IMR-90 (cell line): Measurements from ENCODE around the gene NME7. TPM values are rescaled to one million over a fixed set of nuclear protein-coding genes. Genes with fewer than 3 reads are reported as not detected.

Experiments
- ATAC-seq: fragments of 200-7000 bp; cut with Tn5 transposase; 2 replicates; pipeline ENCODE4 v1.9.1; 2020; ENCODE audit warnings: low read depth, mild to moderate bottlenecking, moderate library complexity
- BruUV-seq: library from RNA; stranded (reverse); fragments of 400-500 nt; replicated peaks from 2 replicates; lab custom pipeline; 2021; lab: Mats Ljungman, UMichigan
- CTCF ChIA-PET: fragments of 300-600 bp; formaldehyde crosslinking; extraction: SDS; loops from one replicate; lab custom pipeline; 2021; ENCODE audit warnings: antibody characterized with exemption; lab: Yijun Ruan, JAX
- POLR2A ChIA-PET: fragments of 300-600 bp; sonication (Branson Sonifier 250); formaldehyde crosslinking; loops from one replicate; lab custom pipeline; 2022; ENCODE audit warnings: antibody characterized with exemption; ENCODE audit not compliant: unreplicated experiment; lab: Charles Lee
- DNase-seq: peaks from one replicate; pipeline ENCODE4 v3.0.0; 2013
- H2AFZ ChIP-seq: replicated peaks from 2 replicates; pipeline ENCODE3; 2013; ENCODE audit warnings: low read length, mild to moderate bottlenecking; ENCODE audit not compliant: poor library complexity
- H2AK5ac ChIP-seq: 2 replicates; pipeline ENCODE4 v1.6.1; 2013; ENCODE audit warnings: low read depth, low read length, inconsistent platforms
- H2AK9ac ChIP-seq: replicated peaks from 2 replicates; pipeline ENCODE3; 2013; ENCODE audit warnings: mild to moderate bottlenecking, low read depth, low read length, moderate library complexity; ENCODE audit not compliant: poor library complexity
- H2BK120ac ChIP-seq: 2 replicates; pipeline ENCODE4 v1.6.1; 2013; ENCODE audit warnings: low read depth, low read length, inconsistent platforms
- H2BK15ac ChIP-seq: 3 replicates; pipeline ENCODE4 v1.6.1; 2013; ENCODE audit warnings: low read depth, low read length, inconsistent platforms
- H2BK20ac ChIP-seq: 2 replicates; pipeline ENCODE4 v1.6.1; 2013; ENCODE audit warnings: low read depth, mild to moderate bottlenecking, inconsistent platforms, low read length, moderate library complexity
- H2BK5ac ChIP-seq: 2 replicates; pipeline ENCODE4 v1.6.1; 2013; ENCODE audit warnings: mild to moderate bottlenecking, low read depth, low read length, inconsistent platforms; ENCODE audit not compliant: poor library complexity, severe bottlenecking
- H3K14ac ChIP-seq: replicated peaks from 2 replicates; pipeline ENCODE4 v1.6.1; 2013; ENCODE audit warnings: low read depth, low read length, inconsistent platforms
- H3K18ac ChIP-seq: 2 replicates; pipeline ENCODE4 v1.6.1; 2013; ENCODE audit warnings: low read depth, low read length, control low read depth
- H3K23ac ChIP-seq: 2 replicates; pipeline ENCODE4 v1.6.1; 2013; ENCODE audit warnings: low read depth, low read length, inconsistent platforms
- H3K27ac ChIP-seq: 2 replicates; pipeline ENCODE4 v1.5.1; 2013; ENCODE audit warnings: mild to moderate bottlenecking, control low read depth, low read length; ENCODE audit not compliant: insufficient read depth
- H3K27me3 ChIP-seq: 2 replicates; pipeline ENCODE4 v1.6.1; 2013; ENCODE audit warnings: low read length; ENCODE audit not compliant: control insufficient read depth, insufficient read depth
- H3K36me3 ChIP-seq: 2 replicates; pipeline ENCODE4 v1.6.1; 2013; ENCODE audit warnings: low read length, mixed read lengths; ENCODE audit not compliant: control insufficient read depth, insufficient read depth
- H3K4ac ChIP-seq: 2 replicates; pipeline ENCODE4 v1.6.1; 2013; ENCODE audit warnings: low read depth, low read length, inconsistent platforms
- H3K4me1 ChIP-seq: 2 replicates; pipeline ENCODE4 v1.6.1; 2013; ENCODE audit warnings: low read length, mixed read lengths; ENCODE audit not compliant: control insufficient read depth, insufficient read depth
- H3K4me2 ChIP-seq: 2 replicates; pipeline ENCODE4 v1.6.1; 2013; ENCODE audit warnings: low read depth, mild to moderate bottlenecking, control low read depth, low read length, moderate library complexity
- H3K4me3 ChIP-seq: 2 replicates; pipeline ENCODE4 v1.5.1; 2013; ENCODE audit warnings: low read depth, mild to moderate bottlenecking, control low read depth, low read length, moderate library complexity; ENCODE audit not compliant: insufficient read depth
- H3K56ac ChIP-seq: 2 replicates; pipeline ENCODE4 v1.6.1; 2013; ENCODE audit warnings: low read length, inconsistent platforms; ENCODE audit not compliant: insufficient read depth; ENCODE audit errors: extremely low read depth
- H3K79me1 ChIP-seq, 2 experiments: 2 replicates each; pipeline ENCODE4 v1.6.1; 2013; ENCODE audit warnings: low read length in 2 of 2, inconsistent platforms in 1 of 2, low read depth in 1 of 2
- H3K9ac ChIP-seq: 2 replicates; pipeline ENCODE4 v1.6.1; 2013; ENCODE audit warnings: low read depth, low read length, control low read depth
- H3K9me1 ChIP-seq: 2 replicates; pipeline ENCODE4 v1.6.1; 2013; ENCODE audit warnings: low read length, inconsistent platforms; ENCODE audit not compliant: insufficient read depth
- H3K9me3 ChIP-seq: 2 replicates; pipeline ENCODE4 v1.6.1; 2013; ENCODE audit warnings: low read length; ENCODE audit not compliant: control insufficient read depth, insufficient read depth
- H4K20me1 ChIP-seq: 2 replicates; pipeline ENCODE4 v1.6.1; 2013; ENCODE audit warnings: low read length, inconsistent platforms; ENCODE audit not compliant: insufficient read depth
- H4K5ac ChIP-seq: 2 replicates; pipeline ENCODE4 v1.6.1; 2013; ENCODE audit warnings: mild to moderate bottlenecking, low read depth, low read length, control low read depth
- H4K8ac ChIP-seq, 2 experiments: 2 replicates each; pipeline ENCODE4 v1.6.1; 2013; ENCODE audit warnings: low read depth in 2 of 2, low read length in 2 of 2, control low read depth in 1 of 2, inconsistent platforms in 1 of 2
- H4K91ac ChIP-seq: 2 replicates; pipeline ENCODE4 v1.6.1; 2013; ENCODE audit warnings: low read depth, low read length, inconsistent platforms; ENCODE audit not compliant: insufficient read depth
- BHLHE40 ChIP-seq: fragments of 150-350 bp; IDR thresholded peaks from 2 replicates; pipeline ENCODE4 v1.6.1; 2016; ENCODE audit warnings: mild to moderate bottlenecking, low read depth, low read length
- CEBPB ChIP-seq: IDR thresholded peaks from 2 replicates; pipeline ENCODE4 v1.6.1; 2012; ENCODE audit warnings: low read depth, low read length, improper control_type of control experiment
- CHD1 ChIP-seq: IDR thresholded peaks from 2 replicates; pipeline ENCODE4 v1.6.1; 2012; ENCODE audit warnings: low read depth, low read length, improper control_type of control experiment
- ELK1 ChIP-seq: fragments of 150-350 bp; IDR thresholded peaks from 2 replicates; pipeline ENCODE4 v1.6.1; 2016; ENCODE audit warnings: low read depth, mild to moderate bottlenecking, low read length, moderate library complexity, borderline replicate concordance
- FOS ChIP-seq: fragments of 150-350 bp; IDR thresholded peaks from 2 replicates; pipeline ENCODE4 v1.6.1; 2016; ENCODE audit warnings: low read depth, low read length
- MAFK ChIP-seq: IDR thresholded peaks from 2 replicates; pipeline ENCODE4 v1.6.1; 2012; ENCODE audit warnings: low read depth, low read length, improper control_type of control experiment
- MAZ ChIP-seq: IDR thresholded peaks from 2 replicates; pipeline ENCODE4 v1.6.1; 2012; ENCODE audit warnings: low read depth, mild to moderate bottlenecking, low read length, improper control_type of control experiment, moderate library complexity, borderline replicate concordance
- MXI1 ChIP-seq: IDR thresholded peaks from 2 replicates; pipeline ENCODE4 v1.6.1; 2012; ENCODE audit warnings: low read depth, mild to moderate bottlenecking, low read length, moderate library complexity, borderline replicate concordance
- NFE2L2 ChIP-seq: fragments of 150-350 bp; IDR thresholded peaks from 2 replicates; pipeline ENCODE4 v1.6.1; 2016; ENCODE audit warnings: low read depth, mild to moderate bottlenecking, low read length
- POLR2A ChIP-seq: IDR thresholded peaks from 2 replicates; pipeline ENCODE4 v1.6.1; 2012; ENCODE audit warnings: mild to moderate bottlenecking, low read depth, low read length
- RAD21 ChIP-seq: IDR thresholded peaks from 2 replicates; pipeline ENCODE4 v1.6.1; 2012; ENCODE audit warnings: low read length, improper control_type of control experiment
- RCOR1 ChIP-seq: IDR thresholded peaks from 2 replicates; pipeline ENCODE4 v1.6.1; 2012; ENCODE audit warnings: mild to moderate bottlenecking, low read length, improper control_type of control experiment; ENCODE audit not compliant: insufficient replicate concordance
- RFX5 ChIP-seq: IDR thresholded peaks from 2 replicates; pipeline ENCODE4 v1.8.0; 2012; ENCODE audit warnings: low read depth, mild to moderate bottlenecking, low read length, moderate library complexity
- SMC3 ChIP-seq: fragments of 150-350 bp; IDR thresholded peaks from 2 replicates; pipeline ENCODE4 v1.6.1; 2016; ENCODE audit warnings: low read depth, mild to moderate bottlenecking, antibody characterized with exemption, low read length, moderate library complexity
- USF2 ChIP-seq: fragments of 150-350 bp; IDR thresholded peaks from 2 replicates; pipeline ENCODE4 v1.6.1; 2017; ENCODE audit warnings: mild to moderate bottlenecking, antibody characterized with exemption, low read length, low read depth
- WGBS, 2 experiments: methylation state at CpG; one replicate each; pipeline versions ENCODE4 v1.1.5 to v1.1.7; 2013; ENCODE audit warnings: missing lambda C conversion rate in 2 of 2; ENCODE audit not compliant: insufficient read length in 1 of 2; ENCODE audit errors: extremely low coverage in 2 of 2; 5-methylcytosine and 5-hydroxymethylcytosine counted together
- dilution Hi-C: fragments of 300-500 bp; cut with HindIII; formaldehyde crosslinking; loops from one replicate; pipeline ENCODE4 v1.14.3; 2018; ENCODE audit warnings: low sequenced_read_pairs; ENCODE audit not compliant: unreplicated experiment
- in situ Hi-C: fragments of 300-500 bp; cut with MboI; formaldehyde crosslinking; loops from 3 replicates; pipeline ENCODE4 v1.14.3; 2019; ENCODE audit warnings: low sequenced_read_pairs, inconsistent platforms, mixed read lengths
- intact Hi-C: fragments of 100-400 bp; cut with micrococcal nuclease; formaldehyde crosslinking; loops from 2 replicates; pipeline ENCODE4 v1.10.0; 2022
- polyA plus RNA-seq, 3 experiments: library from polyadenylated mRNA; depleted of rRNA; stranded (reverse); fragments of >200 nt; gene quantifications; 2 replicates each; pipeline ENCODE4 v1.2.3, GENCODE V29; 2012; ENCODE audit warnings: low replicate concordance in 1 of 3
- total RNA-seq: library from RNA; depleted of rRNA; stranded (reverse); fragments of >200 nt; gene quantifications from 2 replicates; pipeline ENCODE4 v1.2.3, GENCODE V29; 2012

NME7 gene
- total and polyA plus RNA-seq, 2 of the 4 experiments (the other 2 are of a cell fraction): 18.3 to 22.4 TPM

DNA sequence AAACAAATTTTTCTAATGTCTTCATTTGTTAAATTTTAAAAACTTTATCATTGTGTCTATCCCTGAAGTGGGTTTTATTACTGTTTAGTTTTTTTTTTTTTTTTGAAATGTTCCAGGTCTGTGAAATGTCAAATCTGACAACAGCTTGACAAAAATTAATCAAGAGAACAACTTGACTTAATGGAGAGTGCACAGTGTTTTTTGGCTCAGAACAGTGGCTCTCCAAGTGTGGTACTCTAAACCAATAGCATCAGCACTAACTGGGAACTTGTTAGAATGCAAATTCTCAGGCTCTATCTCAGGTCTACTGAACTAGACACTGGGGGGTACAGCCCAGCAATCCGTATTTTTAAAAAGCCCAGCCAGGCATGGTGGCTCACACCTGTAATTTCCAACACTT, 211.9 kb downstream of the NME7 start:
- no peak overlapping the region for H3K27ac ChIP-seq
- no peak overlapping the region for H2BK15ac ChIP-seq
- no peaks in the 10 kb centered on the region; the same call in 1 of the 2 replicates for H3K9me1 ChIP-seq
- no TSS peak for BruUV-seq
- H2AFZ ChIP-seq: no peak overlapping the region
- no peak overlapping the region for H2BK20ac ChIP-seq
- H4K20me1 ChIP-seq: no peaks in the 10 kb centered on the region
- WGBS, 2 experiments: 100% methylated on average over 1 of the region's 1 CpG; no CpG with 5 or more reads in 1 of the 2 experiments
- no peak overlapping the region for H2AK5ac ChIP-seq
- no peaks in the 10 kb centered on the region for H3K36me3 ChIP-seq
- TF ChIP-seq CHD1 (no peak), MAFK (no peak), CEBPB (no peak), MXI1 (no peak), FOS (no peak), RFX5 (no peak), MAZ (no peak), RAD21 (no peak), NFE2L2 (no peak), POLR2A (no peak), ELK1 (no peak), USF2 (no peak), RCOR1 (no peak), BHLHE40 (no peak), SMC3 (no peak)
- H3K4me3 ChIP-seq: no peak overlapping the region
- no peaks in the 10 kb centered on the region for H3K27me3 ChIP-seq
- no peaks in the 10 kb centered on the region for H3K4me1 ChIP-seq
- H4K8ac ChIP-seq: no peak overlapping the region
- intact Hi-C loops: no loop called here
- no peak for DNase-seq
- CTCF ChIA-PET: no interaction called here
- no peak overlapping the region for H3K9ac ChIP-seq
- no peak overlapping the region for H2BK120ac ChIP-seq
- no peak overlapping the region for H3K4me2 ChIP-seq
- dilution Hi-C loops: no loop called here
- no peak overlapping the region for H2AK9ac ChIP-seq
- no peak overlapping the region for H2BK5ac ChIP-seq
- no peaks in the 10 kb centered on the region for H3K79me1 ChIP-seq
- no peak overlapping the region for H3K56ac ChIP-seq
- no peak overlapping the region for H4K5ac ChIP-seq
- H3K18ac ChIP-seq: no peak overlapping the region
- no peaks in the 10 kb centered on the region for H3K9me3 ChIP-seq
- H3K23ac ChIP-seq: no peak overlapping the region
- H3K4ac ChIP-seq: no peak overlapping the region
- H3K14ac ChIP-seq: no peak overlapping the region
- in situ Hi-C loops: no loop called here
- POLR2A ChIA-PET: no interaction called here
- no peak for ATAC-seq
- no peak overlapping the region for H4K91ac ChIP-seq
